ENCODE data around the gene LMX1B. TPM values are rescaled to one million over a fixed set of nuclear protein-coding genes. Genes with fewer than 3 reads are reported as not detected.

The LMX1B gene
- total and polyA plus RNA-seq, 2 of the 4 experiments (the other 2 are of a cell fraction), result not detected

DNA sequence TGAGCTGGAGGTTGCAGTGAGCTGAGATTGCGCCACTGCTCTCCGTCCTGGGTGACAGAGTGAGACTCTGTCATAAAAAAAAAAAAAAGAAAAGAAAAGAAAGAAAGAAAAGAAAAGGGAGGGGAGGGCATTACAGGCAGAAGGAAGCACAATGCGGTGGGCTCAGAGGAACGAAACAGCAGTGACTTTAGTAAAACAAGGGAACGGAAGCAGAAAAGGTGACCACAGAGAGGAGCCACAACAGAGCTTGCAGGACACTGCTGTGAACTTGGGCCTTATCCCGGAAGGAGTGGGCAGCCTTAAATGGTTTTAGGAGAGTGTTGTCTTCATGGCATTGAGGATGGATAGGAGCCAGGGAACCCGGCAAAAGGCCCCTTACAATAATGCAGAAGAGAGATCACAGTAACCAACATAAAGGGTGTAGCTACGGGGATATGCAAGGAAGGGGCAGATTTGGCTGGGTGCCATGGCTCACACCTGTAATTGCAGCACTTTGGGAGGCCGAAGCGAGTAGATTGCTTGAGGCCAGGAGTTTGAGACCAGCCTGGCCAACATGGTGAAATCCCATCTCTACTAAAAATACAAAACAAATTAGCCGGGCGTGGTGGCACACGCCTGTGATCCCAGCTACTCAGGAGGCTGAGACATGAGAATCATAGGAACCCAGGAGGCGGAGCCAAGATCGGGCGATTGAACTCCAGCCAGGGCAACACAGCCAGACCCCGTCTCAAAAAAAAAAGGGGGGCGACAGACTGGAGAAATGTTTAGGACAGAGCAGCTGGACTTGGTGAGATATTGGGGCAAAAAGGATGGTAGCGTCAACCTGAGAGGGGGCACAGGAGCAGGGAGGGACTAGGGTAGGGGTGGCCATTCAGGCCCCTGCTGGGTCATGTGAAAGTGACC is 107.2 kb downstream of the LMX1B start:
- Histone ChIP-seq H4K8ac (ENCODE audit: low read depth in 2 of 2, low read length in 2 of 2) (no peak overlapping the region), H4K91ac (ENCODE audit: insufficient read depth, low read depth, low read length) (no peak overlapping the region), H3K36me3 (ENCODE audit: control insufficient read depth, insufficient read depth, low read length) (no peaks in the 10 kb centered on the region), H3K14ac (replicated peaks; ENCODE audit: low read depth, low read length) (no peak overlapping the region), H2AK5ac (ENCODE audit: low read depth, low read length) (no peak overlapping the region), H3K18ac (ENCODE audit: low read depth, low read length) (no peak overlapping the region), H2BK15ac (ENCODE audit: low read depth, low read length) (no peak overlapping the region), H3K4me1 (ENCODE audit: control insufficient read depth, insufficient read depth, low read length) (no peaks in the 10 kb centered on the region; the same call in 1 of the 2 replicates), H2BK20ac (ENCODE audit: low read depth, low read length) (no peak overlapping the region), H2BK5ac (ENCODE audit: low read depth, low read length, poor library complexity, severe bottlenecking) (no peak overlapping the region), H2AK9ac (replicated peaks; ENCODE audit: low read depth, low read length, poor library complexity) (no peak overlapping the region), H4K5ac (ENCODE audit: low read depth, low read length) (no peak overlapping the region), H3K9ac (ENCODE audit: low read depth, low read length) (no peak overlapping the region), H4K20me1 (ENCODE audit: insufficient read depth, low read length) (no peaks in the 10 kb centered on the region), H3K4me2 (ENCODE audit: low read depth, low read length) (no peak overlapping the region), H3K23ac (ENCODE audit: low read depth, low read length) (no peak overlapping the region), H3K9me3 (ENCODE audit: control insufficient read depth, insufficient read depth, low read length) (no peaks in the 10 kb centered on the region), H3K27ac (ENCODE audit: insufficient read depth, low read length) (no peak overlapping the region), H3K79me1 (ENCODE audit: low read depth in 1 of 2, low read length in 2 of 2) (no peaks in the 10 kb centered on the region), H2BK120ac (ENCODE audit: low read depth, low read length) (no peak overlapping the region), H2AFZ (replicated peaks; ENCODE audit: low read length, poor library complexity) (no peak overlapping the region), H3K4ac (ENCODE audit: low read depth, low read length) (no peak overlapping the region), H3K4me3 (ENCODE audit: insufficient read depth, low read depth, low read length) (no peak overlapping the region), H3K9me1 (ENCODE audit: insufficient read depth, low read length) (no peaks in the 10 kb centered on the region; the same call in 1 of the 2 replicates), H3K27me3 (ENCODE audit: control insufficient read depth, insufficient read depth, low read length) (peaks cover 47% of the 10 kb centered on the region), H3K56ac (ENCODE audit: extremely low read depth, insufficient read depth, low read length) (no peak overlapping the region)
- intact Hi-C loops (cut with micrococcal nuclease) (no loop called here), dilution Hi-C loops (cut with HindIII; ENCODE audit: low sequenced_read_pairs, unreplicated experiment) (no loop called here), in situ Hi-C loops (cut with MboI; ENCODE audit: low sequenced_read_pairs) (no loop called here)
- ATAC-seq (ENCODE audit: low read depth), result no peak
- POLR2A ChIA-PET (ENCODE audit: unreplicated experiment), result no interaction called here
- WGBS, 2 experiments (ENCODE audit: extremely low coverage in 2 of 2, insufficient read length in 1 of 2), result 77% methylated on average over 8 of the region's 19 CpGs; no CpG with 5 or more reads in 1 of the 2 experiments
- CTCF ChIA-PET, result interaction anchor here (0.6 kb wide), 2 partner anchors 10 to 15 kb away, joined by 3 read pairs; no protein-coding TSS in a partner anchor
- no peak for DNase-seq
- BruUV-seq (replicated peaks), result no TSS peak
- TF ChIP-seq NFE2L2 (IDR thresholded peaks at IDR 0.05; ENCODE audit: low read depth, low read length), result no peak
- no peak for TF ChIP-seq BHLHE40 (IDR thresholded peaks at IDR 0.05; ENCODE audit: low read depth, low read length)
- no peak for TF ChIP-seq MXI1 (IDR thresholded peaks at IDR 0.05; ENCODE audit: borderline replicate concordance, low read depth, low read length)
- TF ChIP-seq RAD21 (IDR thresholded peaks at IDR 0.05; ENCODE audit: low read length), result no peak
- TF ChIP-seq MAFK (IDR thresholded peaks at IDR 0.05; ENCODE audit: low read depth, low read length), result no peak
- TF ChIP-seq CTCF (conservative IDR thresholded peaks at IDR 0.05; ENCODE audit: low read depth, low read length), result no peak
- TF ChIP-seq CHD1 (IDR thresholded peaks at IDR 0.05; ENCODE audit: low read depth, low read length), result no peak
- no peak for TF ChIP-seq POLR2A (IDR thresholded peaks at IDR 0.05; ENCODE audit: low read depth, low read length)
- no peak for TF ChIP-seq MAZ (IDR thresholded peaks at IDR 0.05; ENCODE audit: borderline replicate concordance, low read depth, low read length)
- no peak for TF ChIP-seq RFX5 (IDR thresholded peaks at IDR 0.05; ENCODE audit: low read depth, low read length)
- TF ChIP-seq USF2 (IDR thresholded peaks at IDR 0.05; ENCODE audit: low read depth, low read length), result no peak
- TF ChIP-seq, protein P1, sequence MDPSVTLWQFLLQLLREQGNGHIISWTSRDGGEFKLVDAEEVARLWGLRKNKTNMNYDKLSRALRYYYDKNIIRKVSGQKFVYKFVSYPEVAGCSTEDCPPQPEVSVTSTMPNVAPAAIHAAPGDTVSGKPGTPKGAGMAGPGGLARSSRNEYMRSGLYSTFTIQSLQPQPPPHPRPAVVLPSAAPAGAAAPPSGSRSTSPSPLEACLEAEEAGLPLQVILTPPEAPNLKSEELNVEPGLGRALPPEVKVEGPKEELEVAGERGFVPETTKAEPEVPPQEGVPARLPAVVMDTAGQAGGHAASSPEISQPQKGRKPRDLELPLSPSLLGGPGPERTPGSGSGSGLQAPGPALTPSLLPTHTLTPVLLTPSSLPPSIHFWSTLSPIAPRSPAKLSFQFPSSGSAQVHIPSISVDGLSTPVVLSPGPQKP (IDR thresholded peaks at IDR 0.05; ENCODE audit: borderline replicate concordance, low read depth, low read length), result no peak
- no peak for TF ChIP-seq CEBPB (IDR thresholded peaks at IDR 0.05; ENCODE audit: low read depth, low read length)
- TF ChIP-seq SMC3 (IDR thresholded peaks at IDR 0.05; ENCODE audit: low read depth, low read length), result no peak
- no peak for TF ChIP-seq FOS (IDR thresholded peaks at IDR 0.05; ENCODE audit: low read depth, low read length)

All from IMR-90 (cell line).